Cardiac muscle cell (in vitro differentiated cells and primary cell): ENCODE data around the gene B9D2. TPM values are rescaled to one million over a fixed set of nuclear protein-coding genes. Genes with fewer than 3 reads are reported as not detected.

Experiments
- DNase-seq, 2 donors: peaks; one replicate each; pipeline versions ENCODE4 v3.0.0 to v3.0.0-alpha.2; 2010 to 2017; ENCODE audit warnings: low read depth in 1 of 2, low spot score in 1 of 2
- H3K27ac ChIP-seq: fragments of 200-600 bp; sonication (generic); 2 replicates; pipeline ENCODE4 v1.5.1; 2016
- H3K27me3 ChIP-seq: fragments of 200-600 bp; sonication (generic); 2 replicates; pipeline ENCODE4 v1.6.0; 2016; ENCODE audit warnings: control low read depth
- H3K36me3 ChIP-seq: fragments of 200-600 bp; sonication (generic); 2 replicates; pipeline ENCODE4 v1.5.1; 2016; ENCODE audit warnings: control low read depth
- H3K4me1 ChIP-seq: fragments of 200-600 bp; sonication (generic); 2 replicates; pipeline ENCODE4 v1.8.1; 2017; ENCODE audit warnings: low read depth, mild to moderate bottlenecking, mixed run types
- H3K4me3 ChIP-seq: fragments of 200-600 bp; sonication (generic); 2 replicates; pipeline ENCODE4 v1.5.1; 2016; ENCODE audit warnings: mild to moderate bottlenecking
- H3K9me3 ChIP-seq: fragments of 200-600 bp; sonication (generic); 2 replicates; pipeline ENCODE4 v1.5.1; 2017; ENCODE audit warnings: low read depth, mild to moderate bottlenecking, control low read depth
- CTCF ChIP-seq: IDR thresholded peaks from 2 replicates; pipeline ENCODE4 v1.5.1; 2012; ENCODE audit warnings: low read depth, mild to moderate bottlenecking, low read length
- polyA plus RNA-seq: library from polyadenylated mRNA; unstranded; fragments of >200 nt; fragmentation: Nextera tagmentation; extraction: Ambion mirVana; gene quantifications from 2 replicates; pipeline ENCODE4 v1.2.1, GENCODE V29; 2016
- total RNA-seq: library from RNA; depleted of rRNA; stranded (reverse); fragments of >200 nt; gene quantifications from 2 replicates; pipeline ENCODE4 v1.2.3, GENCODE V29; 2016

B9D2 gene
- total and polyA plus RNA-seq, 2 experiments from 2014 or later, result 5.3 to 10.8 TPM

DNA sequence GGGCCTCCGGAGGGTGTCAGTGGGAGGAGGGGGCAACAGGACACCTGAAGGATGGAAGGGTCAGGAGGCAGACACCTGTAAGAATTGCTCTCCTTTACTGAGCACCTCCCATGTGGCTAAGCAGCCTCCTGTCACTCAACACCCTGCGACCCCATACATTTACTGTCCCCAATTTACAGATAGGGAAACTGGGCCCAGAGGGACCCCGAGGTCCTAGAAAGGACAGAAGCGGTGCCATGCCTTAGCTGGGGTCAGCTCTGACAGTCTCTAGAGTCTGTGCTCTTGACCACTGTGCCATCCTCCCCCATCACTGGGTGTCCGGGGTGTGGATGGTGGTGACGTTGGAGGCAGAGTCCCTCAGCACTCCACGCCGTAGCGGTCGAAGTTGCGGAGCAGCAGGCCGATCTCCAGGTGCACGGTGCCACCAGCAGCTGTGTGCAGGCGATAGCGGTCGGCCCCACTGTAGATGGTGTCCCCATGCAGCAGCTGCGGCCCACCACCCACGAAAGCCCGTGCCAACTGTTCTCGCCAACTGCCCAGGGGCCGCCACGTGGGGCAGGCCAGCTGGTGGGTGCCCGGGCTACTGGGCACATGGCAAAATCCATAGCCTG lies 9.5 kb downstream of the B9D2 start:
- no peak for TF ChIP-seq CTCF
- Histone ChIP-seq H3K9me3 (no peaks in the 10 kb centered on the region), H3K27me3 (no peaks in the 10 kb centered on the region), H3K27ac (no peak overlapping the region), H3K4me3 (peak overlapping the region; percentile 68), H3K4me1 (no peaks in the 10 kb centered on the region), H3K36me3 (no peaks in the 10 kb centered on the region)
- no peak for DNase-seq

- no peak within 1 kb of the TSS for H3K27ac ChIP-seq
- peak; percentile 88 for TF ChIP-seq CTCF
- peak; percentile 77 to 95 for DNase-seq
Observed at GRCh38 chr19:41353466-41354342, 10.2 kb downstream of the B9D2 start, which contains the start of gene TGFB1. TSS of gene TGFB1 (minus strand) at chr19:41353922. CDS start at chr19:41353044, 878 bp downstream.

GRCh38 chr19:41352609-41353465 lies 11.1 kb downstream of the B9D2 start:
- no peak overlapping the region for H3K27ac ChIP-seq

More at GRCh38 chr19:41353466-41354342, 10.2 kb downstream of the B9D2 start, which contains the start of gene TGFB1:
- Histone ChIP-seq H3K9me3 (no peaks in the 10 kb centered on the region), H3K4me3 (peak within 1 kb of the TSS; percentile 68), H3K4me1 (no peaks in the 10 kb centered on the region), H3K36me3 (no peaks in the 10 kb centered on the region), H3K27me3 (no peaks in the 10 kb centered on the region)

DNA sequence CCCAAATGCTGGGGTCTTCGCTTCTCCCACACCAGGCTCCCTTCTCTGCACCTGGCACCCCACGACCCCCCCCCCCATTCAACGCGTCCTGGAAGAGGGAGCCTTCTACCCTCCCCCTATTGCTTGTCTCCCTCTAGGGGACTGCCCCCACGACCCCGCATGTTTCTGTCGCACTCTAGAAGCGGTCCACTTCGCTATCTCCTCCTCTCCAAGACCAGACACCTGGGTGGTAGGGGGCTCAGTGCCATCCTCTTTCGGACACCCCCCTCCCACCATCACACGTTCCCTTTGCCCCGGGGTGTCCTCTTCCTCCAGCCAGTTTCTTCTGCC lies 11.7 kb downstream of the B9D2 start:
- Histone ChIP-seq H3K4me1 (no peaks in the 10 kb centered on the region), H3K4me3 (peak overlapping the region; percentile 68), H3K9me3 (no peaks in the 10 kb centered on the region), H3K27ac (no peak overlapping the region), H3K36me3 (no peaks in the 10 kb centered on the region), H3K27me3 (no peaks in the 10 kb centered on the region)
- no peak for TF ChIP-seq CTCF
- no peak for DNase-seq

More at GRCh38 chr19:41352609-41353465, 11.1 kb downstream of the B9D2 start:
- no peaks in the 10 kb centered on the region for H3K4me1 ChIP-seq
- H3K4me3 ChIP-seq, result peak overlapping the region; percentile 68
- no peaks in the 10 kb centered on the region for H3K27me3 ChIP-seq
- TF ChIP-seq CTCF, result peak; percentile 58
- H3K36me3 ChIP-seq, result no peaks in the 10 kb centered on the region
- no peaks in the 10 kb centered on the region for H3K9me3 ChIP-seq
- peak; percentile 54 to 65 for DNase-seq
